ENCODE data around the gene CDNF. TPM values are rescaled to one million over a fixed set of nuclear protein-coding genes. Genes with fewer than 3 reads are reported as not detected.
A peak's percentile ranks its signal among the peaks of the same experiment; 100 is the strongest.

Gene CDNF
- total RNA-seq, 1 donor from 2014 or later, result 1.9 TPM

GRCh38 chr10:14833106-14833505 is 4.7 kb downstream of the CDNF start:
- Mint-ChIP-seq H3K4me1 (ENCODE audit: unreplicated experiment) (peaks cover 31% of the 10 kb centered on the region), H3K9me3 (ENCODE audit: unreplicated experiment) (no peaks in the 10 kb centered on the region), H3K27ac (ENCODE audit: unreplicated experiment) (no peak overlapping the region), H3K4me3 (ENCODE audit: unreplicated experiment) (no peak overlapping the region), H3K27me3 (ENCODE audit: unreplicated experiment) (peaks cover 3% of the 10 kb centered on the region), H3K36me3 (ENCODE audit: low read depth, unreplicated experiment) (no peaks in the 10 kb centered on the region)
- DNase-seq (ENCODE audit: low spot score), result no peak
- no peak for TF ChIP-seq CTCF (IDR thresholded peaks at IDR 0.05; ENCODE audit: unreplicated experiment)

GRCh38 chr10:14826076-14826829 is 11.6 kb downstream of the CDNF start:
- H3K4me1 Mint-ChIP-seq (ENCODE audit: unreplicated experiment), result peaks cover 21% of the 10 kb centered on the region
- no peak for TF ChIP-seq CTCF (IDR thresholded peaks at IDR 0.05; ENCODE audit: unreplicated experiment)
- H3K27me3 Mint-ChIP-seq (ENCODE audit: unreplicated experiment), result peaks cover 3% of the 10 kb centered on the region
- no peaks in the 10 kb centered on the region for H3K9me3 Mint-ChIP-seq (ENCODE audit: unreplicated experiment)
- no peaks in the 10 kb centered on the region for H3K36me3 Mint-ChIP-seq (ENCODE audit: low read depth, unreplicated experiment)
- DNase-seq (ENCODE audit: low spot score), result no peak
- no peak overlapping the region for H3K4me3 Mint-ChIP-seq (ENCODE audit: unreplicated experiment)
- H3K27ac Mint-ChIP-seq (ENCODE audit: unreplicated experiment), result no peak overlapping the region

- Mint-ChIP-seq H3K4me1 (ENCODE audit: unreplicated experiment) (peaks cover 30% of the 10 kb centered on the region), H3K27ac (ENCODE audit: unreplicated experiment) (no peak overlapping the region), H3K27me3 (ENCODE audit: unreplicated experiment) (peaks cover 7% of the 10 kb centered on the region), H3K4me3 (ENCODE audit: unreplicated experiment) (no peak overlapping the region), H3K9me3 (ENCODE audit: unreplicated experiment) (no peaks in the 10 kb centered on the region), H3K36me3 (ENCODE audit: low read depth, unreplicated experiment) (no peaks in the 10 kb centered on the region)
- TF ChIP-seq CTCF (IDR thresholded peaks at IDR 0.05; ENCODE audit: unreplicated experiment), result no peak
- no peak for DNase-seq (ENCODE audit: low spot score)
Observed at GRCh38 chr10:14823966-14824365, 13.9 kb downstream of the CDNF start.

- no peaks in the 10 kb centered on the region for H3K36me3 Mint-ChIP-seq (ENCODE audit: low read depth, unreplicated experiment)
- peak; percentile 48 for TF ChIP-seq CTCF (IDR thresholded peaks at IDR 0.05; ENCODE audit: unreplicated experiment)
- H3K4me1 Mint-ChIP-seq (ENCODE audit: unreplicated experiment), result peaks cover 30% of the 10 kb centered on the region
- DNase-seq (ENCODE audit: low spot score), result peak; percentile 35
- no peaks in the 10 kb centered on the region for H3K9me3 Mint-ChIP-seq (ENCODE audit: unreplicated experiment)
- peak overlapping the region; percentile 32 for H3K27ac Mint-ChIP-seq (ENCODE audit: unreplicated experiment)
- peaks cover 7% of the 10 kb centered on the region for H3K27me3 Mint-ChIP-seq (ENCODE audit: unreplicated experiment)
- no peak overlapping the region for H3K4me3 Mint-ChIP-seq (ENCODE audit: unreplicated experiment)
Observed at GRCh38 chr10:14822879-14823755, 14.7 kb downstream of the CDNF start.
